Esophagus muscularis mucosa (tissue), 4 donors: ENCODE measurements around the gene SUFU. TPM values are rescaled to one million over a fixed set of nuclear protein-coding genes. Genes with fewer than 3 reads are reported as not detected.

ENCODE experiments used
- DNase-seq: peaks from one replicate; pipeline ENCODE4 v3.0.0-alpha.2; 2017; ENCODE audit errors: extremely low spot score
- H3K27ac ChIP-seq, 4 donors: fragments of 200-600 bp; sonication (generic); replicated peaks in 1 of 4; 1 replicate in 3 of 4; 2 replicates in 1 of 4; pipeline ENCODE4 v1.5.1; 2016 to 2019; ENCODE audit warnings: mild to moderate bottlenecking in 1 of 4
- H3K27me3 ChIP-seq, 4 donors: fragments of 200-600 bp; sonication (generic); one replicate each; pipeline versions ENCODE4 v1.5.1 to v1.6.0; 2016 to 2019
- H3K36me3 ChIP-seq, 4 donors: fragments of 200-600 bp; sonication (generic); one replicate each; pipeline ENCODE4 v1.5.1; 2016 to 2019
- H3K4me1 ChIP-seq, 4 donors: fragments of 200-600 bp; sonication (generic); one replicate each; pipeline ENCODE4 v1.5.1; 2016 to 2019
- H3K4me3 ChIP-seq, 4 donors: fragments of 200-600 bp; sonication (generic); 1 replicate in 2 of 4; 2 replicates in 2 of 4; pipeline ENCODE4 v1.5.1; 2016 to 2019; ENCODE audit warnings: mild to moderate bottlenecking in 4 of 4, moderate library complexity in 1 of 4
- H3K9me3 ChIP-seq, 4 donors: fragments of 200-600 bp; sonication (generic); 1 replicate in 3 of 4; 2 replicates in 1 of 4; pipeline ENCODE4 v1.5.1; 2016 to 2019
- EP300 ChIP-seq: sonication (generic); formaldehyde crosslinking; IDR thresholded peaks from one replicate; pipeline ENCODE4 v1.6.1; 2017; ENCODE audit warnings: antibody characterized with exemption
- POLR2A ChIP-seq: fragments of 450-650 bp; IDR thresholded peaks from one replicate; pipeline ENCODE4 v1.6.1; 2017; ENCODE audit warnings: antibody characterized with exemption, moderate library complexity, mild to moderate bottlenecking, low read depth
- POLR2AphosphoS5 ChIP-seq, 2 donors: sonication (generic); formaldehyde crosslinking; IDR thresholded peaks; one replicate each; pipeline ENCODE4 v1.6.1; 2017; ENCODE audit warnings: antibody characterized with exemption in 2 of 2
- WGBS: methylation state at CpG from one replicate; pipeline ENCODE4 v1.1.5; 2018; 5-methylcytosine and 5-hydroxymethylcytosine counted together
- intact Hi-C: fragments of 100-400 bp; cut with DNase I; formaldehyde crosslinking; loops from one replicate; pipeline ENCODE4 v1.15.1; 2023
- total RNA-seq, 4 donors: library from RNA; depleted of rRNA; stranded (reverse); fragments of >200 nt; gene quantifications; one replicate each; pipeline versions ENCODE4 v1.1.0 to v1.2.1, GENCODE V29; 2016
- TF ChIP-seq, protein P1 (sequence below), 3 experiments: fragments of 200-600 bp in 2 of 3; fragments of 450-650 bp in 1 of 3; sonication (generic) in 2 of 3; IDR thresholded peaks; one replicate each; pipeline ENCODE4 v1.5.1; 2017 to 2019; ENCODE audit warnings: antibody characterized with exemption in 3 of 3, mild to moderate bottlenecking in 2 of 3, moderate library complexity in 1 of 3

The SUFU gene
- total RNA-seq, 4 donors from 2014 or later: 5.0 to 11.7 (median 10.1) TPM

DNA sequence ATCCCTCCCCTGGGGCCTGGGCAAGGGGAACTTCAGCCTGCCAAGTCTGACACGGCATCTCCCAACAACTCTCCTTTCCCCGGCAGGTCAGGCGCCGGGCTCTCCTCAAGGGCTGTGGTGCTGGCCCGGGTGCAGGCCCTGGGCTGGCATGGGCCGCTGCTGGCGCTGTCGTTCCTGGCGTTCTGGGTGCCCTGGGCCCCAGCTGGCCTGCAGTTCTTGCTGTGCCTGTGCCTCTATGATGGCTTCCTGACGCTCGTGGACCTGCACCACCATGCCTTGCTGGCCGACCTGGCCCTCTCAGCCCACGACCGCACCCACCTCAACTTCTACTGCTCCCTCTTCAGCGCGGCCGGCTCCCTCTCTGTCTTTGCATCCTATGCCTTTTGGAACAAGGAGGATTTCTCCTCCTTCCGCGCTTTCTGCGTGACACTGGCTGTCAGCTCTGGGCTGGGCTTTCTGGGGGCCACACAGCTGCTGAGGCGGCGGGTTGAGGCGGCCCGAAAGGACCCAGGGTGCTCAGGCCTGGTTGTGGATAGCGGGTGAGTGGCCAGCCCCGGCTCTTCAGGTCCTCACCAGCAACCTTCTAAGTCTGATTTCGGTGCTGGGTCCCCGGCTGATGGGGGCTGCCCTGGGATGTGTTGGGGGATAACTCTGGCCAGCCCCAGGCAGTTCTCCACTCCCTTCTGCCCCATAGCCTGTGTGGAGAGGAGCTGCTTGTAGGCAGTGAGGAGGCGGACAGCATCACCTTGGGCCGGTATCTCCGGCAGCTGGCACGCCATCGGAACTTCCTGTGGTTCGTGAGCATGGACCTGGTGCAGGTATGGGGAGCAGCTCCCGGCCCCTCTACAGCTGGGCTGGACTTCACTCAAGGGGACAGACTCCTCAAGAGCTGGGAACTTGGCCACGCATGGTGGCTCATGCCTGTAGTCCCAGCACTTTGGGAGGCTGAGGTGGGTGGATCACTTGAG lies 32.9 kb upstream of the SUFU start:
- Histone ChIP-seq H3K27ac (no peak overlapping the region), H3K27me3 (no peaks in the 10 kb centered on the region), H3K9me3 (no peaks in the 10 kb centered on the region), H3K36me3 (peaks cover 0 to 43% (median 10%) of the 10 kb centered on the region in 4 donors), H3K4me1 (peaks cover 0 to 5% (median 0%) of the 10 kb centered on the region in 4 donors), H3K4me3 (no peak overlapping the region)
- 93% methylated on average over 18 of the region's 36 CpGs for WGBS
- no peak for DNase-seq
- intact Hi-C loops: no loop called here
- TF ChIP-seq POLR2AphosphoS5 (IDR thresholded peaks at IDR 0.05): no peak
- no peak for TF ChIP-seq POLR2A
- TF ChIP-seq, protein P1, sequence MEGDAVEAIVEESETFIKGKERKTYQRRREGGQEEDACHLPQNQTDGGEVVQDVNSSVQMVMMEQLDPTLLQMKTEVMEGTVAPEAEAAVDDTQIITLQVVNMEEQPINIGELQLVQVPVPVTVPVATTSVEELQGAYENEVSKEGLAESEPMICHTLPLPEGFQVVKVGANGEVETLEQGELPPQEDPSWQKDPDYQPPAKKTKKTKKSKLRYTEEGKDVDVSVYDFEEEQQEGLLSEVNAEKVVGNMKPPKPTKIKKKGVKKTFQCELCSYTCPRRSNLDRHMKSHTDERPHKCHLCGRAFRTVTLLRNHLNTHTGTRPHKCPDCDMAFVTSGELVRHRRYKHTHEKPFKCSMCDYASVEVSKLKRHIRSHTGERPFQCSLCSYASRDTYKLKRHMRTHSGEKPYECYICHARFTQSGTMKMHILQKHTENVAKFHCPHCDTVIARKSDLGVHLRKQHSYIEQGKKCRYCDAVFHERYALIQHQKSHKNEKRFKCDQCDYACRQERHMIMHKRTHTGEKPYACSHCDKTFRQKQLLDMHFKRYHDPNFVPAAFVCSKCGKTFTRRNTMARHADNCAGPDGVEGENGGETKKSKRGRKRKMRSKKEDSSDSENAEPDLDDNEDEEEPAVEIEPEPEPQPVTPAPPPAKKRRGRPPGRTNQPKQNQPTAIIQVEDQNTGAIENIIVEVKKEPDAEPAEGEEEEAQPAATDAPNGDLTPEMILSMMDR (IDR thresholded peaks at IDR 0.05): no peak
- TF ChIP-seq EP300: no peak

DNA sequence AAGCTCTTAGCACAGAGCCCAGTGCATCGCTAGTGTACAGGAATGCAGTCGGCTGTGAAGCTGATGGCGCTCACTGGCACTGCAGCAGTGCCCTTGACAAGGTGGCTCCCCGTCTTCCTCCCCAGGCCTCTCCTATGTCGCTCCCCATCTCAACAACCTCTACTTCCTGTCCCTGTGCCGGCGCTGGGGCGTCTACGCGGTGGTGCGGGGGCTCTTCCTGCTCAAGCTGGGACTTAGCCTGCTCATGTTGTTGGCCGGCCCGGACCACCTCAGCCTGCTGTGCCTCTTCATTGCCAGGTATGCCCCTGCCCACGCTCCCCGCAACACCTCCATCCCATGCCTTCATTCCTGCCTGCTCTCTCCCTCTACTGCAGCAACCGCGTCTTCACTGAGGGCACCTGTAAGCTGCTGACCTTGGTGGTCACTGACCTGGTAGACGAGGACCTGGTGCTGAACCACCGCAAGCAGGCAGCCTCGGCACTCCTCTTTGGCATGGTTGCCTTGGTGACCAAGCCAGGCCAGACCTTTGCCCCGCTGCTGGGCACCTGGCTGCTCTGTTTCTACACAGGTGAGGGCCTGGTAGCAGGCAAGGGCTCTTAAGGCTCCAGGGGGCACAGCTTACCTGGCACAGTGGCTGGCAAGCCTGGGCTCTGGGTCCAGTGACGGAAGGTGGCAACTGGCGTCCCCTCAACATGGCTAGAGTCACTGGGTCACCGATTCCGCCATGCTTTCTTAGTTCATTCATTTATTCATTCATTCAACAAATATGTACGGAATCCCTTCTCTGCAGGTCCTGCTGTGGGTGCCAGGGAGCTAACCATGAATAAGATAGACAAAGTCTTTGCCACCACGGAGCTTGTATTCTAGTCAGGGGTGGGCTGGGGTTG lies 30.1 kb upstream of the SUFU start:
- peaks cover 0 to 42% (median 14%) of the 10 kb centered on the region in 4 donors for H3K36me3 ChIP-seq
- no peak overlapping the region for H3K27ac ChIP-seq
- 84% methylated on average over 24 of the region's 27 CpGs for WGBS
- intact Hi-C loops: no loop called here
- H3K4me3 ChIP-seq: no peak overlapping the region
- no peaks in the 10 kb centered on the region for H3K9me3 ChIP-seq
- TF ChIP-seq, protein P1 (IDR thresholded peaks at IDR 0.05): no peak
- TF ChIP-seq POLR2AphosphoS5 (IDR thresholded peaks at IDR 0.05) (peak in 1 of 2 donors; percentile 26), POLR2A (no peak)
- H3K27me3 ChIP-seq: no peaks in the 10 kb centered on the region
- peaks cover 0 to 3% (median 2%) of the 10 kb centered on the region in 4 donors for H3K4me1 ChIP-seq
- DNase-seq: no peak

DNA sequence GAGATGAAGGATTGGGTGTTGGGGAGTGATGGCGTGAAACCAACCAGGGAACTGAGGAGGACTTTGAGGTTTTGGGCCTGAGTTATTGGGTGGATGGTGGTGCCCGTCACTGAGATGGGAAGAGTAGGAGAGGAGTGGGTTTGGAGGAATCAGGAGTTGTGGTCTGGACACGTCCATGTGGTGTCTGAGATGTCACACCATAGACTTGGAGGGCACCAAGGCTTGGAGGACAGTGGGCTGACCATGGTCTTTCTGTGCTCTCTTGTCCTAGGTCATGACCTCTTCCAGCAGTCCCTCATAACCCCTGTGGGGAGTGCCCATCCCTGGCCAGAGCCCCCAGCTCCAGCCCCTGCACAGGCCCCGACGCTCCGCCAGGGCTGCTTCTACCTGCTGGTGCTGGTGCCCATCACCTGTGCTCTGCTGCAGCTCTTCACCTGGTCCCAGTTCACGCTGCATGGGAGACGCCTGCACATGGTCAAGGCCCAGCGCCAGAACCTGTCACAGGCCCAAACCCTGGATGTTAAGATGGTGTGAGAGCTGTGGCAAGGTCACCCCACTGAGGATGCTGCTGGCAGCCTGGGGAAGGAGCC lies 28.2 kb upstream of the SUFU start:
- TF ChIP-seq POLR2AphosphoS5 (IDR thresholded peaks at IDR 0.05): peak in 1 of 2 donors; percentile 51
- no peak for TF ChIP-seq EP300
- TF ChIP-seq, protein P1 (IDR thresholded peaks at IDR 0.05): no peak
- TF ChIP-seq POLR2A: no peak
- 80% methylated on average over 9 of the region's 9 CpGs for WGBS
- Histone ChIP-seq H3K4me3 (no peak overlapping the region), H3K4me1 (peaks cover 0 to 9% (median 6%) of the 10 kb centered on the region in 4 donors), H3K27ac (no peak overlapping the region), H3K9me3 (no peaks in the 10 kb centered on the region), H3K27me3 (no peaks in the 10 kb centered on the region), H3K36me3 (peaks cover 15 to 43% (median 28%) of the 10 kb centered on the region in 4 donors)
- intact Hi-C loops: loop anchor here (5.0 kb wide), 1 partner anchor 83 kb away; no protein-coding TSS in a partner anchor
- no peak for DNase-seq

DNA sequence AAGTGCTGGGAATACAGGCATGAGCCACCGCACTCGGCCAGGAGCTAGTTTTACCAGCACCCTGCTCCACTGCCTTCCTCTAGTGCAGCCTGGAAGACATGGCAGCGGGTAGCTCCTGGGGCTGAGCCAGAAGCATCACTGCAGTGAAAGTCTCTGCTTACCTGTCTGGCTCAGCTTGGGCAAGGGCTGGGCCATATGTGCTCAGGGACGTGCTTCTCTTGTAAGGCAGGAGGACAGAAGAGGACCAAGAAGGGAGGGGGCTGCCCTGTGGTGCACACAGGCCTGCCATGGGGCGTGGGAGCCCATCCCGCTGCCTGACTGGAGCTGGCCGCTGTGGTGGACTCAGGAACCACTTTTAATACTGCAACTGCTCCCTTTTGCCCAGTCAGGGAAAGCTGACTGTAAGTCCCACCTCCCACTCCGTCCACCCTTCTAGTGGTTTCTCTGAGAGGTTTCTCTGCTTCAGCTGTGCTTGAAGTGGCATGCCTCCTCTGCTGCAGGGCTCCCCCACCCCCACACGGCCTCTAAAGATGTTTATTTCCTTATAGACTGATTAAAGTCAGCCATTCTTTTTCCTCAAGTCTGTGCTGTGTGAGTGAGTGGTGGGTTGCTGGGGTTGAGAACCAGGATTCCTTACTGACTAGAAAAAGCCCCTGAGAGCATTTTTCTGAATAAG lies 27.2 kb upstream of the SUFU start:
- peaks cover 25 to 45% (median 32%) of the 10 kb centered on the region in 4 donors for H3K36me3 ChIP-seq
- intact Hi-C loops: loop anchor here (5.0 kb wide), 1 partner anchor 84 kb away; no protein-coding TSS in a partner anchor
- WGBS: 73% methylated on average over 7 of the region's 9 CpGs
- peaks cover 0 to 9% (median 6%) of the 10 kb centered on the region in 4 donors for H3K4me1 ChIP-seq
- peak overlapping the region in 1 of 4 donors; percentile 27 for H3K27ac ChIP-seq
- no peak overlapping the region for H3K4me3 ChIP-seq
- no peaks in the 10 kb centered on the region for H3K9me3 ChIP-seq
- TF ChIP-seq EP300 (no peak), POLR2AphosphoS5 (IDR thresholded peaks at IDR 0.05) (peak in 1 of 2 donors; percentile 61)
- DNase-seq: no peak
- H3K27me3 ChIP-seq: no peaks in the 10 kb centered on the region
